ENCODE results near the gene MTUS2.

DNA sequence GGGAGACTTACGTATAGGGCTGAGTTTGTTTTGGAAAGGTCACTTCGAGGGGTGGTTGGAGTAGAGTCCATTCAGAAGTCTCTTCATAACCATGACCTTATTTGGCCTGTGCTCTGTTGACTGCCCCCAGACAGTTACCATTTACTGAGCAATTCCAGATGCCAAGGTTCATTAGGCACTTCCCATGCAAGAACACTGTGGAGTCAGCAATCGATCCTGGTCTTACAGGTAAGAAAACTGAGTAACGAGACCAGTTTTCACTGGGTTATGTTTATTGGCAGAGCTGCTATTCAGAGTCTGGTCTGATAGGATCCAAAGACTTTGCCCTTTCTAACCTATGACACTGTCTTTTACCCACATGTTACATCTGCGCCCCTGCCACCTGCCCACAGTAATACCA, 134.7 kb downstream of the MTUS2 start:
- no peak for TF ChIP-seq CTCF (IDR thresholded peaks at IDR 0.05)
- no peak for TF ChIP-seq POLR2AphosphoS5 (IDR thresholded peaks at IDR 0.05)
